DLD1 (cell line): ENCODE measurements around the gene FANCF.

Experiments
- in situ Hi-C: cut with HindIII; loops from 2 replicates; pipeline ENCODE4 v1.10.0; 2017; ENCODE audit warnings: low sequenced_read_pairs

The FANCF gene

GRCh38 chr11:22626573-22627239, 1.1 kb upstream of the FANCF start:
- in situ Hi-C loops, result no loop called here

- in situ Hi-C loops, result no loop called here
Observed at GRCh38 chr11:22624742-22625447, 728 bp downstream of the FANCF start.

GRCh38 chr11:22617868-22618267, 7.8 kb downstream of the FANCF start:
- in situ Hi-C loops, result no loop called here

- in situ Hi-C loops, result no loop called here
Observed at GRCh38 chr11:22603933-22604332, 21.7 kb downstream of the FANCF start.

GRCh38 chr11:22602504-22602903, 23.1 kb downstream of the FANCF start:
- in situ Hi-C loops, result no loop called here

GRCh38 chr11:22599458-22599857, 26.2 kb downstream of the FANCF start:
- in situ Hi-C loops, result no loop called here

GRCh38 chr11:22597062-22597461, 28.6 kb downstream of the FANCF start:
- in situ Hi-C loops, result no loop called here

- in situ Hi-C loops, result no loop called here
Observed at GRCh38 chr11:22584976-22585375, 40.6 kb downstream of the FANCF start.

- in situ Hi-C loops, result no loop called here
Observed at GRCh38 chr11:22583963-22584492, 41.6 kb downstream of the FANCF start.

- in situ Hi-C loops, result no loop called here
Observed at GRCh38 chr11:22582151-22582410, 43.5 kb downstream of the FANCF start.

- in situ Hi-C loops, result no loop called here
Observed at GRCh38 chr11:22581354-22582150, 44.1 kb downstream of the FANCF start.

GRCh38 chr11:22577854-22578253, 47.8 kb downstream of the FANCF start:
- in situ Hi-C loops, result no loop called here
